Astrocyte (in vitro differentiated cells and primary cell): ENCODE results near the gene ADCK1. TPM values are rescaled to one million over a fixed set of nuclear protein-coding genes. Genes with fewer than 3 reads are reported as not detected.
"Not testable (repeated sequence)": the region's sequence is repeated elsewhere in the genome, so short reads cannot be mapped to it uniquely, and the experiment has no call there.

Experiments
- DNase-seq: peaks from one replicate; pipeline ENCODE4 v3.0.0-alpha.2; 2010; ENCODE audit warnings: low read depth
- FAIRE-seq: peaks from 2 replicates; lab custom pipeline; 2011; peaks lifted over from hg19 to GRCh38; lab: Jason Lieb, UNC
- H2AFZ ChIP-seq: 2 replicates; pipeline ENCODE4 v1.6.0; 2012; ENCODE audit warnings: low read depth, low read length, inconsistent platforms
- H3K27ac ChIP-seq: 2 replicates; pipeline ENCODE4 v1.5.1; 2011; ENCODE audit warnings: low read depth, low read length, inconsistent platforms
- H3K27me3 ChIP-seq: 2 replicates; pipeline ENCODE4 v1.6.0; 2011; ENCODE audit warnings: low read length, inconsistent platforms; ENCODE audit not compliant: insufficient read depth
- H3K36me3 ChIP-seq: 2 replicates; pipeline ENCODE4 v1.5.1; 2011; ENCODE audit warnings: low read length, inconsistent platforms; ENCODE audit not compliant: insufficient read depth
- H3K4me1 ChIP-seq: 2 replicates; pipeline ENCODE4 v1.5.1; 2011; ENCODE audit warnings: low read length, inconsistent platforms; ENCODE audit not compliant: insufficient read depth
- H3K4me2 ChIP-seq: 2 replicates; pipeline ENCODE4 v1.6.0; 2012; ENCODE audit warnings: low read length, inconsistent platforms
- H3K4me3 ChIP-seq: 2 replicates; pipeline ENCODE4 v1.5.1; 2011; ENCODE audit warnings: low read depth, mild to moderate bottlenecking, low read length, inconsistent platforms; ENCODE audit not compliant: insufficient read depth
- H3K79me2 ChIP-seq: 2 replicates; pipeline ENCODE4 v1.6.0; 2012; ENCODE audit warnings: mild to moderate bottlenecking, low read length, inconsistent platforms; ENCODE audit not compliant: insufficient read depth
- H3K9ac ChIP-seq: 2 replicates; pipeline ENCODE4 v1.6.0; 2012; ENCODE audit warnings: mild to moderate bottlenecking, low read length, inconsistent platforms
- H3K9me3 ChIP-seq: 2 replicates; pipeline ENCODE4 v1.5.1; 2012; ENCODE audit warnings: low read depth, mild to moderate bottlenecking, low read length, inconsistent platforms; ENCODE audit not compliant: insufficient read depth
- H4K20me1 ChIP-seq: 2 replicates; pipeline ENCODE4 v1.6.0; 2012; ENCODE audit warnings: low read length, inconsistent platforms; ENCODE audit not compliant: insufficient read depth
- H3K27ac Mint-ChIP-seq: one replicate; pipeline ENCODE4 v1.8.0; 2021; ENCODE audit warnings: mild to moderate bottlenecking, mixed read lengths; ENCODE audit not compliant: unreplicated experiment
- H3K27me3 Mint-ChIP-seq: one replicate; pipeline ENCODE4 v1.8.0; 2021; ENCODE audit warnings: low read depth, mixed read lengths; ENCODE audit not compliant: unreplicated experiment
- H3K36me3 Mint-ChIP-seq: one replicate; pipeline ENCODE4 v1.8.0; 2021; ENCODE audit warnings: low read depth, mixed read lengths; ENCODE audit not compliant: unreplicated experiment
- H3K4me1 Mint-ChIP-seq: one replicate; pipeline ENCODE4 v1.8.0; 2021; ENCODE audit warnings: low read depth, mixed read lengths; ENCODE audit not compliant: unreplicated experiment
- H3K4me3 Mint-ChIP-seq: one replicate; pipeline ENCODE4 v1.8.0; 2021; ENCODE audit warnings: mild to moderate bottlenecking, moderate library complexity, mixed read lengths; ENCODE audit not compliant: unreplicated experiment
- H3K9me3 Mint-ChIP-seq: one replicate; pipeline ENCODE4 v1.8.0; 2021; ENCODE audit warnings: mild to moderate bottlenecking, mixed read lengths; ENCODE audit not compliant: unreplicated experiment
- EZH2 ChIP-seq: IDR thresholded peaks from 2 replicates; pipeline ENCODE4 v1.6.1; 2012; ENCODE audit warnings: mild to moderate bottlenecking, low read length, inconsistent platforms; ENCODE audit not compliant: insufficient read depth
- total RNA-seq: library from RNA; stranded (reverse); gene quantifications from 2 replicates; pipeline ENCODE4 v1.2.1, GENCODE V29; 2021
- TF ChIP-seq, protein P1 (sequence below): IDR thresholded peaks from 2 replicates; pipeline ENCODE4 v1.5.1; 2011; ENCODE audit warnings: low read depth, mild to moderate bottlenecking, inconsistent platforms, low read length, moderate library complexity; ENCODE audit not compliant: insufficient read depth

ADCK1 gene
- total RNA-seq, 1 donor from 2014 or later = 5.8 TPM

DNA sequence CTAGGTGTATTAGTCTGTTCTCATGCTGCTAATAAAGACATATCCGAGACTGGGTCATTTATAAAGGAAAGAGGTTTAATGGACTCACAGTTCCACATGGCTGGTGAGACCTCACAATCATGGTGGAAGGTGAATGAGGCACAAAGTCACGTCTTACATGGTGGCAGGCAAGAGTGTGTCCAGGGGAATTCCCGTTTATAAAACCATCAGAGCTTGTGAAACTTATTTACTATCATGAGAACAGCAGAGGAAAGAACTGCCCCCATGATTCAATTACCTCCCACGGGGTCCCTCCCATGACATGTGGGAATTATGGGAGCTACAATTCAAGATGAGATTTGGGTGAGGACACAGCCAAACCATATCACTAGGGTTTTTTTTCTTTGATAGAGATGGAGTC, 25.9 kb upstream of the ADCK1 start:
- H3K4me3 ChIP-seq, FAIRE-seq, H3K9ac ChIP-seq, H3K4me1 Mint-ChIP-seq, DNase-seq, H2AFZ ChIP-seq, H3K36me3 Mint-ChIP-seq, H3K4me1 ChIP-seq, H3K36me3 ChIP-seq, H3K9me3 ChIP-seq, H3K4me3 Mint-ChIP-seq, H3K27me3 ChIP-seq, H3K79me2 ChIP-seq, H3K27ac Mint-ChIP-seq, H3K27ac ChIP-seq, H3K4me2 ChIP-seq, H4K20me1 ChIP-seq, H3K27me3 Mint-ChIP-seq, H3K9me3 Mint-ChIP-seq: not testable (repeated sequence)

DNA sequence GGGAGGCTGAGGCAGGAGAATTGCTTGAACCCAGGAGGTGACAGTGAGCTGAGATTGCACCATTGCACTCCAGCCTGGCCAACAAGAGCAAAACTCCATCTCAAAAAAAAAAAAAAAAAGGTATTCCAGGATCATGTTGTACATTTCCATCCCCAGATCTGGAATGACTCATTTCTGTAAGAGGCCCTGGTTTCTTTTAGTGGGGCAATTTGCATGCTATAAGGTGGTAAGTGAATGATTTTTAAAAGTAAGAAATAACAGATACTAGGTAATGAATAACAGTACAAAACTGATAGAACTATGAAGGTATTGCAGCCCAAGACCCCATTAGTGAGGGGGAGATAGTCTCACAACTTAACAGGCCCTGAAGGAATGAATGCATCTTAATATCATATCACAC, 17.7 kb upstream of the ADCK1 start:
- Histone ChIP-seq H3K9ac (no peak overlapping the region), H3K27me3 (no peaks in the 10 kb centered on the region), H3K4me2 (no peak overlapping the region), H4K20me1 (no peaks in the 10 kb centered on the region), H3K27ac (no peak overlapping the region), H3K79me2 (no peaks in the 10 kb centered on the region), H2AFZ (no peak overlapping the region), H3K36me3 (no peaks in the 10 kb centered on the region), H3K4me3 (no peak overlapping the region), H3K9me3 (no peaks in the 10 kb centered on the region), H3K4me1 (no peaks in the 10 kb centered on the region)
- Mint-ChIP-seq H3K27ac (no peak overlapping the region), H3K4me3 (no peak overlapping the region), H3K9me3 (no peaks in the 10 kb centered on the region), H3K27me3 (no peaks in the 10 kb centered on the region), H3K36me3 (no peaks in the 10 kb centered on the region), H3K4me1 (peaks cover 2% of the 10 kb centered on the region)
- no peak for TF ChIP-seq EZH2
- TF ChIP-seq, protein P1, sequence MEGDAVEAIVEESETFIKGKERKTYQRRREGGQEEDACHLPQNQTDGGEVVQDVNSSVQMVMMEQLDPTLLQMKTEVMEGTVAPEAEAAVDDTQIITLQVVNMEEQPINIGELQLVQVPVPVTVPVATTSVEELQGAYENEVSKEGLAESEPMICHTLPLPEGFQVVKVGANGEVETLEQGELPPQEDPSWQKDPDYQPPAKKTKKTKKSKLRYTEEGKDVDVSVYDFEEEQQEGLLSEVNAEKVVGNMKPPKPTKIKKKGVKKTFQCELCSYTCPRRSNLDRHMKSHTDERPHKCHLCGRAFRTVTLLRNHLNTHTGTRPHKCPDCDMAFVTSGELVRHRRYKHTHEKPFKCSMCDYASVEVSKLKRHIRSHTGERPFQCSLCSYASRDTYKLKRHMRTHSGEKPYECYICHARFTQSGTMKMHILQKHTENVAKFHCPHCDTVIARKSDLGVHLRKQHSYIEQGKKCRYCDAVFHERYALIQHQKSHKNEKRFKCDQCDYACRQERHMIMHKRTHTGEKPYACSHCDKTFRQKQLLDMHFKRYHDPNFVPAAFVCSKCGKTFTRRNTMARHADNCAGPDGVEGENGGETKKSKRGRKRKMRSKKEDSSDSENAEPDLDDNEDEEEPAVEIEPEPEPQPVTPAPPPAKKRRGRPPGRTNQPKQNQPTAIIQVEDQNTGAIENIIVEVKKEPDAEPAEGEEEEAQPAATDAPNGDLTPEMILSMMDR = no peak
- DNase-seq = no peak
- no peak for FAIRE-seq

DNA sequence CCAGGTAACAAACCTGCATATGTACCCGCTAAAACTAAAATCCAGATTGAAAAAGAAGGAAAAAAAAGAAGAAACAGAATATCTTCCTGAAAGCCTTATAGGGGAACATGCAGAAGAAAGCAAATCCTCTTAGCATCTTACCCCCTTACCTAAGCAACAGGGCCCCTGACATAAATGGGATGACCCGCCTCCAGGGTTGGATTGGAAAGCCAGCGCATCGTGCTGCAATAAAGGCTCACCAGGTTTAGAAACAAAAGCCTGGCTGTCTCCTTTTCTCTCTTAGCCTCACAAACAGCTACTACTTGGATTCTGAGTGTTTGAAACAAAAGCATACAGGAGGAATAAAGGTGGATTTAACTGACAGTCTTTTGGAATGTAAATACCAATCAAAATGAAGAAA, 13.8 kb upstream of the ADCK1 start:
- H3K27ac Mint-ChIP-seq = no peak overlapping the region
- no peaks in the 10 kb centered on the region for H3K36me3 Mint-ChIP-seq
- H3K4me3 Mint-ChIP-seq = no peak overlapping the region
- no peak for TF ChIP-seq EZH2
- TF ChIP-seq, protein P1 = no peak
- DNase-seq (no peak), FAIRE-seq (no peak)
- H3K9ac ChIP-seq = no peak overlapping the region
- no peaks in the 10 kb centered on the region for H3K79me2 ChIP-seq
- peaks cover 2% of the 10 kb centered on the region for H3K4me1 Mint-ChIP-seq
- no peak overlapping the region for H3K27ac ChIP-seq
- peaks cover 2% of the 10 kb centered on the region for H3K27me3 ChIP-seq
- no peak overlapping the region for H3K4me2 ChIP-seq
- H3K4me3 ChIP-seq = no peak overlapping the region
- no peaks in the 10 kb centered on the region for H3K9me3 ChIP-seq
- H3K36me3 ChIP-seq = no peaks in the 10 kb centered on the region
- H3K27me3 Mint-ChIP-seq = no peaks in the 10 kb centered on the region
- no peaks in the 10 kb centered on the region for H3K9me3 Mint-ChIP-seq
- no peak overlapping the region for H2AFZ ChIP-seq
- H3K4me1 ChIP-seq = no peaks in the 10 kb centered on the region
- H4K20me1 ChIP-seq = no peaks in the 10 kb centered on the region
